Measurements from ENCODE around the gene MAML1. TPM values are rescaled to one million over a fixed set of nuclear protein-coding genes. Genes with fewer than 3 reads are reported as not detected.

Gene MAML1
- total and polyA plus RNA-seq, 2 experiments from 2014 or later = 9.6 to 43.9 TPM

DNA sequence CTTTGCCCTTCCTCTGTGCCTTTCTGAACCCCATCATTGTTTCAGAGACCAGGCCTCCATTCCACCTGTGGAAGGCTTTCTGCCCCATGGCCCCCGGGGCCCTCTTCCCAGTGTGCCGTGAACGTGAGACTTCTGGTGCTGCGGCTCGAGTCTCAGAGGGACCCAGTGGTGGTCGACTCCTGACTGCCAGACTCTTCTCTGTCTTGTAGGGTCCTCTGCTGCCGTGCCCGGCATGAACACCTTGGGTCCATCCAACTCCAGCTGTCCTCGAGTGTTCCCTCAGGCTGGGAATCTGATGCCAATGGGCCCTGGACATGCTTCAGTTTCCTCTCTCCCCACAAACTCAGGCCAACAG, 41.0 kb downstream of the MAML1 start:
- no peak for ATAC-seq
- Mint-ChIP-seq H3K4me1 (no peaks in the 10 kb centered on the region; the same call in 2 of the 3 replicates), H3K4me3 (no peak overlapping the region), H3K27ac (no peak overlapping the region), H3K9me3 (no peaks in the 10 kb centered on the region), H3K27me3 (ENCODE audit: insufficient read depth, low read depth, poor library complexity) (peaks cover 10% of the 10 kb centered on the region), H3K36me3 (ENCODE audit: low read depth) (peaks cover 84% of the 10 kb centered on the region)
- Histone ChIP-seq H3K27ac (ENCODE audit: low read depth) (no peak overlapping the region), H3K36me3 (ENCODE audit: insufficient read depth) (peaks cover 59% of the 10 kb centered on the region), H4K20me1 (replicated peaks; ENCODE audit: insufficient read depth) (peaks cover 21% of the 10 kb centered on the region), H3K4me2 (no peak overlapping the region), H3K9me2 (ENCODE audit: insufficient read depth) (no peaks in the 10 kb centered on the region), H3K27me3 (ENCODE audit: insufficient read depth) (no peaks in the 10 kb centered on the region), H2AFZ (no peak overlapping the region), H3K4me1 (ENCODE audit: insufficient read depth) (no peaks in the 10 kb centered on the region), H3K4me3 (no peak overlapping the region), H3K79me2 (replicated peaks; ENCODE audit: insufficient read depth) (peaks cover 5% of the 10 kb centered on the region; the same call in 1 of the 2 replicates), H3F3A (replicated peaks; ENCODE audit: low read depth) (peaks cover 17% of the 10 kb centered on the region; the same call in 1 of the 2 replicates)
- no peak for TF ChIP-seq EZH2phosphoT487 (IDR thresholded peaks at IDR 0.05; ENCODE audit: unreplicated experiment)
- no peak for TF ChIP-seq EZH2 (IDR thresholded peaks at IDR 0.05; ENCODE audit: low read depth, unreplicated experiment)
- no peak for TF ChIP-seq POLR2AphosphoS5 (IDR thresholded peaks at IDR 0.05; ENCODE audit: low read depth)
- TF ChIP-seq, protein P1, sequence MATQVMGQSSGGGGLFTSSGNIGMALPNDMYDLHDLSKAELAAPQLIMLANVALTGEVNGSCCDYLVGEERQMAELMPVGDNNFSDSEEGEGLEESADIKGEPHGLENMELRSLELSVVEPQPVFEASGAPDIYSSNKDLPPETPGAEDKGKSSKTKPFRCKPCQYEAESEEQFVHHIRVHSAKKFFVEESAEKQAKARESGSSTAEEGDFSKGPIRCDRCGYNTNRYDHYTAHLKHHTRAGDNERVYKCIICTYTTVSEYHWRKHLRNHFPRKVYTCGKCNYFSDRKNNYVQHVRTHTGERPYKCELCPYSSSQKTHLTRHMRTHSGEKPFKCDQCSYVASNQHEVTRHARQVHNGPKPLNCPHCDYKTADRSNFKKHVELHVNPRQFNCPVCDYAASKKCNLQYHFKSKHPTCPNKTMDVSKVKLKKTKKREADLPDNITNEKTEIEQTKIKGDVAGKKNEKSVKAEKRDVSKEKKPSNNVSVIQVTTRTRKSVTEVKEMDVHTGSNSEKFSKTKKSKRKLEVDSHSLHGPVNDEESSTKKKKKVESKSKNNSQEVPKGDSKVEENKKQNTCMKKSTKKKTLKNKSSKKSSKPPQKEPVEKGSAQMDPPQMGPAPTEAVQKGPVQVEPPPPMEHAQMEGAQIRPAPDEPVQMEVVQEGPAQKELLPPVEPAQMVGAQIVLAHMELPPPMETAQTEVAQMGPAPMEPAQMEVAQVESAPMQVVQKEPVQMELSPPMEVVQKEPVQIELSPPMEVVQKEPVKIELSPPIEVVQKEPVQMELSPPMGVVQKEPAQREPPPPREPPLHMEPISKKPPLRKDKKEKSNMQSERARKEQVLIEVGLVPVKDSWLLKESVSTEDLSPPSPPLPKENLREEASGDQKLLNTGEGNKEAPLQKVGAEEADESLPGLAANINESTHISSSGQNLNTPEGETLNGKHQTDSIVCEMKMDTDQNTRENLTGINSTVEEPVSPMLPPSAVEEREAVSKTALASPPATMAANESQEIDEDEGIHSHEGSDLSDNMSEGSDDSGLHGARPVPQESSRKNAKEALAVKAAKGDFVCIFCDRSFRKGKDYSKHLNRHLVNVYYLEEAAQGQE (IDR thresholded peaks at IDR 0.05; ENCODE audit: unreplicated experiment) = no peak
- TF ChIP-seq NANOG (IDR thresholded peaks at IDR 0.05; ENCODE audit: borderline replicate concordance) = no peak
- TF ChIP-seq, protein P2, sequence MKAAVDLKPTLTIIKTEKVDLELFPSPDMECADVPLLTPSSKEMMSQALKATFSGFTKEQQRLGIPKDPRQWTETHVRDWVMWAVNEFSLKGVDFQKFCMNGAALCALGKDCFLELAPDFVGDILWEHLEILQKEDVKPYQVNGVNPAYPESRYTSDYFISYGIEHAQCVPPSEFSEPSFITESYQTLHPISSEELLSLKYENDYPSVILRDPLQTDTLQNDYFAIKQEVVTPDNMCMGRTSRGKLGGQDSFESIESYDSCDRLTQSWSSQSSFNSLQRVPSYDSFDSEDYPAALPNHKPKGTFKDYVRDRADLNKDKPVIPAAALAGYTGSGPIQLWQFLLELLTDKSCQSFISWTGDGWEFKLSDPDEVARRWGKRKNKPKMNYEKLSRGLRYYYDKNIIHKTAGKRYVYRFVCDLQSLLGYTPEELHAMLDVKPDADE (IDR thresholded peaks at IDR 0.05) = no peak
- TF ChIP-seq CREB1 (CRISPR knock-in tag; IDR thresholded peaks at IDR 0.05; ENCODE audit: low read depth) = no peak
- TF ChIP-seq JUNB (IDR thresholded peaks at IDR 0.05; ENCODE audit: unreplicated experiment) = no peak
- no peak for TF ChIP-seq STAT1 (IDR thresholded peaks at IDR 0.05; ENCODE audit: unreplicated experiment)
- no peak for TF ChIP-seq ZNF114 (CRISPR knock-in tag; IDR thresholded peaks at IDR 0.05)
- TF ChIP-seq, protein P3, sequence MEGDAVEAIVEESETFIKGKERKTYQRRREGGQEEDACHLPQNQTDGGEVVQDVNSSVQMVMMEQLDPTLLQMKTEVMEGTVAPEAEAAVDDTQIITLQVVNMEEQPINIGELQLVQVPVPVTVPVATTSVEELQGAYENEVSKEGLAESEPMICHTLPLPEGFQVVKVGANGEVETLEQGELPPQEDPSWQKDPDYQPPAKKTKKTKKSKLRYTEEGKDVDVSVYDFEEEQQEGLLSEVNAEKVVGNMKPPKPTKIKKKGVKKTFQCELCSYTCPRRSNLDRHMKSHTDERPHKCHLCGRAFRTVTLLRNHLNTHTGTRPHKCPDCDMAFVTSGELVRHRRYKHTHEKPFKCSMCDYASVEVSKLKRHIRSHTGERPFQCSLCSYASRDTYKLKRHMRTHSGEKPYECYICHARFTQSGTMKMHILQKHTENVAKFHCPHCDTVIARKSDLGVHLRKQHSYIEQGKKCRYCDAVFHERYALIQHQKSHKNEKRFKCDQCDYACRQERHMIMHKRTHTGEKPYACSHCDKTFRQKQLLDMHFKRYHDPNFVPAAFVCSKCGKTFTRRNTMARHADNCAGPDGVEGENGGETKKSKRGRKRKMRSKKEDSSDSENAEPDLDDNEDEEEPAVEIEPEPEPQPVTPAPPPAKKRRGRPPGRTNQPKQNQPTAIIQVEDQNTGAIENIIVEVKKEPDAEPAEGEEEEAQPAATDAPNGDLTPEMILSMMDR (conservative IDR thresholded peaks at IDR 0.05; ENCODE audit: low read depth in 2 of 2) = no peak
- TF ChIP-seq ZNF331 (CRISPR knock-in tag; IDR thresholded peaks at IDR 0.05; ENCODE audit: low read depth) = no peak
- TF ChIP-seq, protein P4, sequence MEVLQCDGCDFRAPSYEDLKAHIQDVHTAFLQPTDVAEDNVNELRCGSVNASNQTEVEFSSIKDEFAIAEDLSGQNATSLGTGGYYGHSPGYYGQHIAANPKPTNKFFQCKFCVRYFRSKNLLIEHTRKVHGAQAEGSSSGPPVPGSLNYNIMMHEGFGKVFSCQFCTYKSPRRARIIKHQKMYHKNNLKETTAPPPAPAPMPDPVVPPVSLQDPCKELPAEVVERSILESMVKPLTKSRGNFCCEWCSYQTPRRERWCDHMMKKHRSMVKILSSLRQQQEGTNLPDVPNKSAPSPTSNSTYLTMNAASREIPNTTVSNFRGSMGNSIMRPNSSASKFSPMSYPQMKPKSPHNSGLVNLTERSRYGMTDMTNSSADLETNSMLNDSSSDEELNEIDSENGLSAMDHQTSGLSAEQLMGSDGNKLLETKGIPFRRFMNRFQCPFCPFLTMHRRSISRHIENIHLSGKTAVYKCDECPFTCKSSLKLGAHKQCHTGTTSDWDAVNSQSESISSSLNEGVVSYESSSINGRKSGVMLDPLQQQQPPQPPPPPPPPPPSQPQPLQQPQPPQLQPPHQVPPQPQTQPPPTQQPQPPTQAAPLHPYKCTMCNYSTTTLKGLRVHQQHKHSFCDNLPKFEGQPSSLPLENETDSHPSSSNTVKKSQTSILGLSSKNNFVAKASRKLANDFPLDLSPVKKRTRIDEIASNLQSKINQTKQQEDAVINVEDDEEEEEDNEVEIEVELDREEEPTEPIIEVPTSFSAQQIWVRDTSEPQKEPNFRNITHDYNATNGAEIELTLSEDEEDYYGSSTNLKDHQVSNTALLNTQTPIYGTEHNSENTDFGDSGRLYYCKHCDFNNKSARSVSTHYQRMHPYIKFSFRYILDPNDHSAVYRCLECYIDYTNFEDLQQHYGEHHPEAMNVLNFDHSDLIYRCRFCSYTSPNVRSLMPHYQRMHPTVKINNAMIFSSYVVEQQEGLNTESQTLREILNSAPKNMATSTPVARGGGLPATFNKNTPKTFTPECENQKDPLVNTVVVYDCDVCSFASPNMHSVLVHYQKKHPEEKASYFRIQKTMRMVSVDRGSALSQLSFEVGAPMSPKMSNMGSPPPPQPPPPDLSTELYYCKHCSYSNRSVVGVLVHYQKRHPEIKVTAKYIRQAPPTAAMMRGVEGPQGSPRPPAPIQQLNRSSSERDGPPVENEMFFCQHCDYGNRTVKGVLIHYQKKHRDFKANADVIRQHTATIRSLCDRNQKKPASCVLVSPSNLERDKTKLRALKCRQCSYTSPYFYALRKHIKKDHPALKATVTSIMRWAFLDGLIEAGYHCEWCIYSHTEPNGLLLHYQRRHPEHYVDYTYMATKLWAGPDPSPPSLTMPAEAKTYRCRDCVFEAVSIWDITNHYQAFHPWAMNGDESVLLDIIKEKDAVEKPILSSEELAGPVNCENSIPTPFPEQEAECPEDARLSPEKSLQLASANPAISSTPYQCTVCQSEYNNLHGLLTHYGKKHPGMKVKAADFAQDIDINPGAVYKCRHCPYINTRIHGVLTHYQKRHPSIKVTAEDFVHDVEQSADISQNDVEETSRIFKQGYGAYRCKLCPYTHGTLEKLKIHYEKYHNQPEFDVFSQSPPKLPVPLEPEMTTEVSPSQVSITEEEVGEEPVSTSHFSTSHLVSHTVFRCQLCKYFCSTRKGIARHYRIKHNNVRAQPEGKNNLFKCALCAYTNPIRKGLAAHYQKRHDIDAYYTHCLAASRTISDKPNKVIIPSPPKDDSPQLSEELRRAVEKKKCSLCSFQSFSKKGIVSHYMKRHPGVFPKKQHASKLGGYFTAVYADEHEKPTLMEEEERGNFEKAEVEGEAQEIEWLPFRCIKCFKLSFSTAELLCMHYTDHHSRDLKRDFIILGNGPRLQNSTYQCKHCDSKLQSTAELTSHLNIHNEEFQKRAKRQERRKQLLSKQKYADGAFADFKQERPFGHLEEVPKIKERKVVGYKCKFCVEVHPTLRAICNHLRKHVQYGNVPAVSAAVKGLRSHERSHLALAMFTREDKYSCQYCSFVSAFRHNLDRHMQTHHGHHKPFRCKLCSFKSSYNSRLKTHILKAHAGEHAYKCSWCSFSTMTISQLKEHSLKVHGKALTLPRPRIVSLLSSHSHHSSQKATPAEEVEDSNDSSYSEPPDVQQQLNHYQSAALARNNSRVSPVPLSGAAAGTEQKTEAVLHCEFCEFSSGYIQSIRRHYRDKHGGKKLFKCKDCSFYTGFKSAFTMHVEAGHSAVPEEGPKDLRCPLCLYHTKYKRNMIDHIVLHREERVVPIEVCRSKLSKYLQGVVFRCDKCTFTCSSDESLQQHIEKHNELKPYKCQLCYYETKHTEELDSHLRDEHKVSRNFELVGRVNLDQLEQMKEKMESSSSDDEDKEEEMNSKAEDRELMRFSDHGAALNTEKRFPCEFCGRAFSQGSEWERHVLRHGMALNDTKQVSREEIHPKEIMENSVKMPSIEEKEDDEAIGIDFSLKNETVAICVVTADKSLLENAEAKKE (CRISPR knock-in tag; IDR thresholded peaks at IDR 0.05) = no peak
- no peak for DNase-seq (ENCODE audit: low spot score)

Data from GM23338 (cell line).